Activated CD4-positive, alpha-beta T cell treated with anti-CD3 and anti-CD28 coated beads, Interleukin-2, amount 50 U/mL, for 24 hours (primary cell): Measurements from ENCODE around the gene NFIX.

Experiments
- DNase-seq, 2 donors: peaks; one replicate each; pipeline ENCODE4 v3.0.0-alpha.2; 2020; ENCODE audit warnings: low read depth in 1 of 2, low spot score in 1 of 2

The NFIX gene

DNA sequence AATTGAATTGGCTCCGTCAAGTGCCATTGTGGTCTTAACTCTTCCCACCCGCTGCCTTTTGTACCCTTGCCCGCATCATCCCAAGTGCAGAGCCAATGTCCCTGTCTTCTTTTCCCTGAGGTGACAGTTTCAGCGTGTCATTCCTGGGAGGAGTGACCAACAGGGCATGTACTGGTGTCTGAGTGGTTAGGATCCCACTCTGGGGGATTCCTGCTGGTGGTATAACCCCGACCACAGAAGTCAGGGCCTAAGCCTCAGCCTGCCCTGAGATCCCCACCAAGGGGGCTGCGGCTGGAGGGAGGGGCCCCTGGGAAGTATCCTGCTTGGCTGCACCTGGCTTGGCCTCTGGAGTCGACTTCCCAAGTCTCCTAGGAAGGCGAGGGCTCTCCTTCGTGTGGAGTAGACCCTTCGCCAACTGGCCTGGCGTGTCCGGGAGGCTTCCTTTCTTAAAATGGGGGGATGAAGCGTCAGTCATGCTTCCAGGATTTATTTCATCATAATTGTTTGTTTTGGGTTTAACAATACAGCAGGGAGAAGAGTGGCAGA, 40.6 kb downstream of the NFIX start:
- no peak for DNase-seq

DNA sequence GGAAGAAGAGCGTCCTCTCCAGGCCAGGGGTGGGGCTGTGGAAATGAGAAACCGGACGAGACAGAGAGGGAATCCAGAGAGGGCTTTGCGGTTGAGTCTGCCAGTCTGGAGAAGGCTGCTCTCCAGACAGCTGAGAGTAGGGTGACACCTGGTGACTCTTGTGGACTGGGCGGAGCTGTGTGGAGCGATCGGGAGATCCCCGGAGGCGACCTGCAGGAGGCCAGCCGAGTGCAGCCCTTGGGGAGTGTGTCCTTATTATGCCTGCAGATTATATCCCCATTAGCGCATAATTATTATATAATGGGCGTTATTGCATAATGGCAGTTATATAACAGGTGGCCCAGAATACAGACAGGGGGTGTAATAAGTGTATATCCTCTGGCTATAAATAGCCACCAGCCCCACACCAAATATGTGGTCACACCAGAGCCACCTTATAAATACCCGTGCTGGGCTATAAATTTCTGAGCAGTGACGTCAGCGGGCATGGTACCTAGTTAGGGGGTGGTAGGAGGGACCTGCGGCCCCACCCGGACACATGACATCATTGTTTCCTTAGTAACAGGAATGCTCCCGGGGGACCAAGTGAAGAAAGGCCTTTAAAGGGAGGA, 41.2 kb downstream of the NFIX start:
- no peak for DNase-seq

DNA sequence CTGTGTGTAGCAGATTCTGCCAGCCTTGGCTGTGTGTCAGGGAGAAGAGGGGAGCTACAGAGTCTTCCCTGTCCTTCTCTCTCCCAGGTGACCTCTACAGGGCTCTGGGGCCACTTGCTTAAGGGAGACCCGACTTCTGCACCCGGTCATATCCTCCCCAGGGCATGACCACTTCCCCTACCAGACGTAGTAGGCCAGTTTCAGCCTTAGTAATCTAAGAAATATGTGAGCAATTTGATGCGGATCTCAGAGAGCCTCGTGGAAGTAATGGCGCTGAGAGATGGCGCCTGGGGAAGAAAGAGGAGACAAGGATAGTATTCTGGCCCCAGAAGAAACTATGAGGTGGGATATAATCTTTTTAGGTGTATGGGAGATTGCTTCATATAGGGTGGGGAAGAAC, 41.9 kb downstream of the NFIX start:
- DNase-seq, result no peak

DNA sequence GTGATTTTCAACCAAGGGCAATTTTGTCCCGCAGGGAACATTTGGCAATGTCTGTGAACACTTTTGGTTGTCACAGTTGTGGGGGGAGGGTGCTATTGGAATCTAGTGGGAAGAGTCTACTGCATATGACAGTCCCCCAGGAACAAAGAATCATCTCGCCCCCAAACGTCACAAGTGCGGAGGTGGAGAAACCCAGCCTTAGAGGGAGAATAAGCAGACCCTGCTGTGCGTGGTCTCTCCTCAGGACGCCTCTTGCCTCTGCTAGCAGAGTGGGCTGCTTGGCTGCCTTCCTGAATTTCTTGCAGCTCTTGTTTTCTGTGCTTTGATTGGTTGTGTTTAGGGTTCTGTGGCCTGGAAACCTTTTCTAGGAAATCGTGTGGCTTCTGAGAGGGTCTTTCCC, 42.5 kb downstream of the NFIX start:
- DNase-seq, result no peak

DNA sequence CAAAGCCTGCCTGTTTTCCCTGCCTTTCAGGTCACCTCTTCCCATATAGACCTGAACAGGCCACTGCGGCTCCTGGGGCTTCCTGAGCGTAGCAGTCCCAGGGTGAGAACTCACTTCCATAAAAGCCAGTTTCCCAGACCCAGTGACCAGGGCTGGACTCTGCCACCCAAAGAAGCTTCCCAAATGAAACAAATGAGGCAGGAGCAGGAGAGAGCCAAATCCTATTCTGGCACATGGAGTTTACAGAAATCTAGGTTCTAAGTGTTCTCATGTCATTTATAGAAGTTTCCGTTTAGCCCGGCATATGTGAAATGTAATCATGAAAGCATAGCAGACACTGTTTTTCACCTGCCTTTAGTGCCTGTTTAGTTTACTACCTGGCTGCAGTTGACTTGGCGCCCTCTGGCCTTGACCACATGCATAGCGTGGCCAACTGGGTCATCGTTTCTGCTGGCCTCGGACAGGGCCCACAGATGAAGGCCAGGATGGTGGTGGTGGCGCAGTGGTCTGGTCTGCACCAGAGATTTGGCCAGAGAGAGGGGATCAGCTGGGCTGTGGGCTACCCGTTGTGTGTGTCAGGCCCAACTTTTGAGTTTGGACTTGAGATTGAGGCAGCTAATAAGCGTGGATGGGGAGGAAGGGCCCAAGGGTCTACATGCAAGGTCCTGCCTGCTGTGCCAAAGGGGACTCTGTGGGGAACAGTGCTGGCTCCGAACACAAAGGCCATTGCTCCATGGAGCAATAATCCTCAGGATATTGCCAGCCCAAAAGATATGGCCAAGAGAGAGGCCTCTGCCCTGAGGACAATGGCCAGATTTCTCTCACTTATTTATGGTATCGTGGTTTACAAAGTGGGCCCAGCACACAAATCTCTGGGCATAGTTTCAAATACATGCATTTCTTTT, 43.3 kb downstream of the NFIX start:
- no peak for DNase-seq

DNA sequence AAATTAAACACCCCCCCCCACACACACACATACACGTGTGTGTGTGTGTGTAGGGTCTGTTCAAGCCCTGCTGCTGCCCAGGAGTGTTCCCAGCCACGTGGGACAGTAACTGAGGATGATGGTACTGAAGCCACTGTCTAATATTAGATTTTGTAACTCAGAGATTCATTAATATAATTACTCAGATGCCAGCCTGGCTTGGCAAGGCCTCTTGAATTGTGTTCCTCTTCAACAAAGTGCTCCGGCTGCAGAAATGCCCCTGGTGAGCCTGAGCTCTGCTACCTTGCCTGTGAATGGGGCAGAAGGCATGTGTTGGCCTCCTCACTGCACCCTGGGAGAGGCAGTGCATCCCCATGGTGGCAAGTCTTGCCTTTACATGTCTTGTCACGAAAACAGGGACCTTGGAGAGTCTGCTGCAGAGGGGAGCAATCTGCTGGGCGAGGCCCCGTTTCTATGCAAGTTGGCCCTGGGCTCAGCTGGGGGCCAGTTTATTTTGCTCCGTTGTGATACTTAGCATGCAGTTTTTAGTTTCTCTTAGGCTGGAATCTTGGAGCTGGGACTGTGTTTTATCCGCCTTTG, 44.0 kb downstream of the NFIX start:
- no peak for DNase-seq

DNA sequence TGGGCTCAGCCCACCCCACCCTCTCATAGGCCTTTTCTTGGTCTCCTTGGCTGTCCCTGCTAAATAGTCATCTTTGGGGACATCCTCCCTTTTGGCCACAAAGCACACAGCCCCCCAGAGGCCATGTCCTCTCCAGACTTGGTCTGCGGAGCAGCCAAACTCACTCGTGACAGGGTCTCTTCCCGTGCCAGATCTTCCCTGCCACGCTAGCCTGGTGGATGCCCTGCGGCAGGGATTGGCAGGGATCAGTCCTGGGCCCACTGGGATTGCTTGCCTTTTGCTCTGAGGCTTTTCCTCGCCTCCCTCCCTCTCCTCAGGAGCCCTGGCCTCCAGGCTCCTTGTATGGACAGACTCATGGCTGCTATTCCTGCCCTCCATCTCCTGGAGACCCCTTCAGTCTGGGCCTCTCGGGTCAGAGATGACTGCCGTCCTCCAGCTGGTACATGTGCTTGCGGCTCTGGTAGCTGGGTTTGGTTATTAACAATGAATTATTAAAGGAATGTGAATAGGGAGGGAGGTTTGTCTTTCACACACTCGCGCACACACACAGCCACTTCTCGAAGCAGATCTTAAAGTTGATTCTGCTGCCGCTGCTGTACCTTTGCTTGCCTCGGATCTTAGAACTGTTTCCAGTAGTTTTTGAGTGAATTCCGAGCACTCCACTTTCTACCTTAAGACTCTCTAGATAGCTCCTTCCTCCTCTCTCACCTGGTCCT, 45.1 kb downstream of the NFIX start:
- no peak for DNase-seq

DNA sequence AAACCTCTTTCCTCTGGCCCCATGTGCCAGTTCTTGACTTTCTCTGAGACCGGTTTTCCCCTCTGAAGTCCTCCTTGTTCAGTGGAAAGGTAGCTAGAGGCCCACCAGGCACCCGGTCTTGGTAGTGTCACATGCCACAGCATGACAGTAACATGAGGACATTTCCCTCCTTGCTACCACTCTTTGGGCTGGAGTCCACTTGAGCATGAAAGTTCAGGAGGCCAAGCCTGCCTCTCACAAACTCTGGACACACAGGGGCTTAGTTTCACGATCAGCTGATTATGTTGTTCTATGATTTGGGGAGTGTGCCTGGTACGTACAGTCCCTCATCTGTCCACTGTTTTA, 45.6 kb downstream of the NFIX start:
- no peak for DNase-seq

DNA sequence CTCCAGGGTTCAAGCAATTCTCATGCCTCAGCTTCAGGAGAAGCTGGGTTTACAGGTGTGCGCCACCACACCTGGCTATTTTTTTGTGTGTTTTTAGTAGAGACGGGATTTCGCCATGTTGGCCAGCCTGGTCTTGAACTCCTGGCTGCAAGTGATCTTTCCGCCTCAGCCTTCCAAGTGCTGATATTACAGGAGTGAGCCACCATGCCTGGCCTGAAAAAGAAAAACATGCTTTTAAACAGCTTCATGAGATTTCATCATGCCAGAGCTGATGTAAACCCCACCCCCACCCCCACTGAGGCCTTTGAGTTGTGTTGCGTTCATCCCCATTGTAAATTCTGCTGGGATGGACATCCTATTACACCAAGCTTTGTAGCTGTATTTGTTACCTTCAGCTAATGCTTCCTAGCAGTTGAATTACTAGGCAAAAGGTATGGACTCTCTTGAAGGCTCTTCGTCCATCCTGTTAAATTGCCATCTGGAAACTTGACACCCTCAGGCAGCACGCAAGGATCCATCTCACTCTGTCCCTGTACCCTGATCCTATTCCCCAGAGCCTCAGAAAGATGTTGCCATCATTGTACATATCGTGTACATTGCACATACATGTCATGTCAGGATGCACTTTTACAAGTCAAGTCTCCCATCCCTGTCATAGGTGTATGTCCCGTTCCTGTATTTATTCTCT, 47.3 kb downstream of the NFIX start:
- no peak for DNase-seq

DNA sequence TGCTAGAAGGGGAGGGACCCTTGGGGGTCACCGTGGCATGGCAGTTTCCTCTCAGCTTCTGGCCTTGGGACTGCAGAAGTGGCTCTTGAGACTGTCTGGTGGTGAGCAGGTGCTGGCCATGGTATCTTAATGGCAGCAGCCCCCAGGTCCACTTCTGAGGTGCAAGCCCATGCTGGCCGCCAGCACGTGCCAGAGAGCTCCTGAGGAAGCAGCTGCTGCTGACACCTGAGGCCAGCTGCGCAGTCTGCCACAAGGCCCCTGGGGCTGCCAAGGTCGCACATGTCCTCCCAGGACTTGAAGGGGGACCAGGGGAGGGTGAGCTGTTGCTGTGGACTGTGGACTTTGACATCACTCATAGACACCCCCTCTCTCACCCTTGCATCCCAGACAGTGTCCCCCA, 48.0 kb downstream of the NFIX start:
- no peak for DNase-seq

DNA sequence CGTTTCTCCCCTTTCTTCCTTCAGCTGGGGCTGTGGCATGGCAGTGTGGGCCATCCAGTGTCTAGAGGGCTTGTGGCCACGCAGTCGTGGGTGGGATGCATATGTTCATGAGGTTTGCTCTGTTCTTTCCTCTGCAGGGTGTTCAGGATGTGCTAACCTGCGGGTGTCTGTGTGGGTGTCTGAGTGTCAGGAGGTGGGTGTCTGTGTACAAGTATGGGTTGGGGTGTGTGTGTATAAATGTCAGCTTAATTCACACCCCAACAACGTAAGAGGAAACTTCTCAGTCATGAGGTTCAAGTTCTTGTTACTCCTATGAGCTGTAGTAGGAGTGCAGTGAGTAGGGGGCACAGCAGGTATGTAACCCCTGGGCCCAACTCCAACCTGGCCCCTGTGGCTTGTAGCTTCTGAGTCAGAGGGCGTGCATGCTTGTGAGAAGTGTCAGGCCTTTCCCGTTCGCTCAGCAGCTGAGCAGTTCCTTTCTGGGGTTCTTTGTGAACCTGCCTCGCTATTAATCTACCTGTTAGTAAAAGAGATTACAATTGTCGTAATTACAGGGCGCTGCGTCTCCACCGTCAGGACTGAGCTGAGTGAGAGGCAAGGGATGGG, 49.1 kb downstream of the NFIX start:
- no peak for DNase-seq

DNA sequence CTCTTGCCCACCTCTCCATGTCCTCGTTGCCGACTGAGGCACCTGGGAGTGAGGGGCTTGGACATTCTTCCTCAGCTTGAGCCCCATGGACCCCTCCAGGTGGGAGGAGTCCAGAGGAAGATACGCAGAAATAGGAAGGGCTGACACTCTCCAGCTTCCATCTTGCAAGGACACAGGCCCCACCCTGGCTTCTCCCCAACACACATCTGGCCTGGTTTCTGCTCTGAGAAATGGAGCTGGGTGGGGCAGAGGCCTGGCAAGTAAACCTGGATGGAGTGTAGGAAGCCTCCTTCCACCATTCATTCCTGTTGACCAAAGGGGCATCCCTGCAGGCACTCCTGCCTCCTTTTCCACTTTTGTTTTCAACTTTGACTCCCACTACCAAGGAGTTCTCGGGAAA, 50.5 kb downstream of the NFIX start:
- no peak for DNase-seq

DNA sequence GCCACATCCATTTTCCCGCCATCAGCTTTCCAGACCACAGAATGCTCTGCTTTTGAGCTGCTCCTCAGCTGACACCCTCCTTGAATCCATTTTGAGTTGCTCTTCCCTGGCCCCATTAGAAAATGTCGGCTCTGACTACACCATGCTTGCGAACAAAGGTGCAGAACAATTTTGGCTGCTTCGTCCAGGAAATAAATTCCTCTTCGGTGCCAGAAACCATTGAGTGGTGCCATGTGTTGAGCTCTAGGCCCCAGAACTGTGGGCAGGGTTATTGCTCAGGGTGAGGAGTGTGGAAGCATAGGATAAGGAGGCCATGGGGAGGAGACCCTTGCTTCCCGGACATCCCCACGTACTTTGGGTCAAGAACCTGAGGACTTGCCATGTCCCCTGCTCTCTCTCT, 52.1 kb downstream of the NFIX start:
- no peak for DNase-seq

DNA sequence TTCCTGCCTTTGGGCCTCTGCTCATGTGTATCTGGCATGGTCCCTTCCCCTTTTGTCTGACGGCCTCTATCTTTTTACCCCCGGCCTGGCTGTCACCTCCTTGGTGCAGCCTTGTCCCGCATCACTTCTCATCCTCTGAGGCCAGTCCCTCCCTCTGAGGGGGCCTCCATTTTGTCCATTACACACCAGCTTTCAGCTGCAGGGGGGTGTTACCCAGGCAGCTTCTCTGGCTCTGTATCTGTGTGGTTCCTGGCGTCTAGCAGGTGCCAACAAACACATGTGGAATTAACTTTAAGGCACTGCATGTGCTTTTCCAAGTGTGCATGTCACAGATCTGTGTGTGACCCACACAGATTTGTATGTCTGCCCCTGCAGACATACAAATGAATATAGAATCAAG, 55.0 kb downstream of the NFIX start:
- DNase-seq, result no peak

DNA sequence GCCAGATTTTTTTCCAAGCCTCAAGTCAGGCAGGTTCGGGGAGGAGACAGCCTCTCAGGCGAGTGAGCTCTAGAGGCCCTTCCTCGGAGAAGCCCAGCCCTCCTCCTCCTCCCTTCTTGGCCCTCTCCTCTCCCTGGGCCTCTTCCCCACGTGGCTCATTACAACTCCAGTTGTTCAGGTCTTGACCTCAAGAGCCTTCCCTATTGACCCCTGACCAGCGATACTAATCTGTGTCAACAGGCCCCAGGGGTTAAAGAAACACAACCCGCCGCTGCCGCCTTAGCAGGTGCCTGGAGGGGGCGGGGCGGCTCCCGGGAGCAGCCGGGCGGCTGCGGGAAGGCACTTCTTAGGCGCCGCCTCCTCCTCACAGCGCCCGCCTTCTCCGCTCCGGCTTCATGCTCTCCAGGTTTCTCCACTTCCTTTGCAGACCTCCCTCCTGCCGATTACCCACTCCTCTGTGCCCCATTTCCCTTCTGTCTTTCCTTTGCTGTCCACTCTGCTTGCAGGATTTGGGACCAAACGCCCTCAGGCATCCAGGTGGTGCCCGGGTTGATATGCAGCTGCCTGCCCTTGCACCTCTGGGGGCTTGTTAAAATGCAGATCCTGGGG, 56.4 kb downstream of the NFIX start:
- no peak for DNase-seq

DNA sequence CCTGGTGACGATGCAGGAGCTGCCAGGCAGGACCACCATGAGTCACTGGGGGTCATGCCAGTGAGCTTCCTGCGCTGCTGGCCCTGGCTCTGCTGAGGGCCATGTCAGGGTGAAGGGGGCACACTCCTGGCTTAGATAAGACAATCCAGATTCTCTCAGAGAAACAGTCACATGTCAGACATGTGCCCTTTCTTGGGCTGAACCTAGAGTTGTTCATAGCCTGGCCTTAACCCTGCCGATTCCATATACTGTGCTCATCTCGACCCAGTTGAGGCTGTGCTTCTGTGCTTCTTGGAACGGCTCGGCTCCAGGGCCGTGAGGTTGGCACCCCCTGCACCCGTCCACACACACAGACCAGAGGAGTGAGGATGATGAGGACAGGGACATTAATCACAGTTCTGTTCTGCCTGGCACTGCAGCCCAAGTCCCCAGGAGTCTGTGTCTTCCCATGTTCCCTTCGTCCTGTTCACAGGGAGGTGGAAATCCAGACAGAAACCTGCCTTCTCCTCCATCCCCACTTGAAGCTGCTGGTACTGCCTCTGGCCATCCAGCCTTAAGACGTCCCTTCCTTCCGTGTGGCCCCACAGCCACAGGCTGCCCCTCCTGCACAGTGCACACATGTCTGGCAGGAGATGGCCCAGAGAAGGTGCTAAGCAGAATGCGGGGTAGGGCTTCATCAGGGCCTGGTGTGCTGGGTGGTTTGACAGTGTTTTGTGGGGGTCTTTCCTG, 57.3 kb downstream of the NFIX start:
- DNase-seq, result no peak

DNA sequence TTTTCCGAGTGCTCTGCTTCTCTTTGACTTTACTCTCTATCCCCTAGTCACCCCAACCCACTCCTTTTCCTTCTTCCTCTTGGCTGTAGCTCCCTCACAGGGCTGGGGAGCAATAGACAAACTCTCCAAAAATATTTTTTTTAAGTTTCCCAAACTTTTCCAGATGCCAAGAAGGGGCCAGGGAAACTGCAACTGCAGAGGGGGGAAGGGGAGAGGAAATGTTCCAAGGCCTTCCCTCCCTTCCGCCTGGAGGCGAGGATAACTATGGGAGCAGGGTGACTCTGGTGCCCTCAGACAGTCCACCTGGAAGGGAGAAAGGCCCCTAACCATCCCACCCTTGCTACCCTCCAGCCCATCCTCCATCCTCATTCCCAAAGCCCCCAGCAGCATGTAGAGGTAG, 58.0 kb downstream of the NFIX start:
- no peak for DNase-seq

DNA sequence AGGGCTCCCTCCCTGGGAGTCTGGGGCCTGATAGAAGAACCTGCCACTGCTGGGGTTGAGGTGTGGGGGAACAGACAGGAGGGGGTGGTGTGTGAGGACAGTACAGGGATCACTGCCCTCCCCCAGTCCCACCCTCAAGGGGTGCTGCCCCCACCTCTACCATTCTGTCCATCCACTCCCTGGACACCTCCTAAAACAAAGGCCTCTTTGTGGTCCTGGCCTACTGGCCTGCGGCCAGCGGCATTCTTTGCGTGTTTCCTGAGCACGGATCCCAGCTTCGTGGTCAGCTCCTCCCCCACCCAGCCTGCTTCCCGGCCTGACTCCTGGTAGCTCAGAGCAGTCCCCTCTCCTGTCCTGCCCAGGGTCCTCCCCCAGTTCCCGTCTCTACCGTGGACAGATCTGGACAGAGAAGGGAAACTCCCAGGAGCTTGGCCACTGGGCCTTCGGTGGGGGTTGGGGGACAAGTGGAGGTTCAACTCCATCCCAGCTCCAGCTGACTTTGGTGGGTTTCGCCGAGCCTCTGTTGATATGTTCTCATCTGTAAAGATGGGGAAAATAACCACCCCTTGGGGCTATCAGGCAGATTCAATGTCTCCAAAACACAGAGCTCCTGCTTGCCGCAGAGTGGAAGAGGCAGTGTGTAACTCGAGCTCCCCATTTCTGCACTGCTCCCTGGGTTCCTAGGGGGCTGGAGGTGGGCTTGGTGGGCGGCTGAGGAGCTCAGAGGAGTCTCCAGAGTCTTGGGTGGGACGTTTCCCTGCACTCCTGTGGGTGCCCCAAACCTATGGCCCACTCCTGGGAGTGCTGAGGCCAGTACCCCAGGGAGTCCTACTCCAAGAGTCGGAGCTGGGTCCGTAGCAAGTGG, 58.7 kb downstream of the NFIX start:
- no peak for DNase-seq
